HG02642 (cell line): ENCODE results near the gene DTX1.

Experiments used
- ATAC-seq: cut with Tn5 transposase; IDR thresholded peaks from one replicate; pipeline ENCODE4 v1.9.1; 2021; ENCODE audit warnings: mild to moderate bottlenecking; ENCODE audit not compliant: unreplicated experiment, poor library complexity

Gene DTX1

DNA sequence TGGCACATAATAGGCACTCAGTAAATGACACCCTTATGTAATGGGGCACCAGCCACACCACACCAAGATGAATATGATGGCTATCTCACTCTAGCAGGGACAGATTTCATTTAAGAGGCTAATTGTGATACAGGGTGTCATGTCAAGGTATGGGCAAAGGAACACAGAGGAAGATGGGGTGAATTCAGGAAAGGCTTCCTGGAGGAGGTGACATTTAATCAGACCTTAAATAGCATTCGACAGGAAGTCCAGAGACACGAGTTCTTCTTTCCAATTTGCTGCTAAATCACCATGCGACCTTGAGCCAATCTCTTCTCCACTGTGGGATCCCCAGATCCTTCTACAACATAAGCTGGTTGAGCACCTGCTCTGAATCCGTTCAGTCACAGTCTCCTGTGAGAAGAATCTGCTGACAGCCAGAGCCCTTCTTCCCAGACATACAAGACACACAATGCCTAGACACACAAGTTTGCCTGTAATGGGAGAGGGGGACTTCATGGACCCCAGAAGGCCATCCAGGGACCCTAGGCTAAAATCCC, 1.5 kb upstream of the DTX1 start:
- no peak for ATAC-seq

DNA sequence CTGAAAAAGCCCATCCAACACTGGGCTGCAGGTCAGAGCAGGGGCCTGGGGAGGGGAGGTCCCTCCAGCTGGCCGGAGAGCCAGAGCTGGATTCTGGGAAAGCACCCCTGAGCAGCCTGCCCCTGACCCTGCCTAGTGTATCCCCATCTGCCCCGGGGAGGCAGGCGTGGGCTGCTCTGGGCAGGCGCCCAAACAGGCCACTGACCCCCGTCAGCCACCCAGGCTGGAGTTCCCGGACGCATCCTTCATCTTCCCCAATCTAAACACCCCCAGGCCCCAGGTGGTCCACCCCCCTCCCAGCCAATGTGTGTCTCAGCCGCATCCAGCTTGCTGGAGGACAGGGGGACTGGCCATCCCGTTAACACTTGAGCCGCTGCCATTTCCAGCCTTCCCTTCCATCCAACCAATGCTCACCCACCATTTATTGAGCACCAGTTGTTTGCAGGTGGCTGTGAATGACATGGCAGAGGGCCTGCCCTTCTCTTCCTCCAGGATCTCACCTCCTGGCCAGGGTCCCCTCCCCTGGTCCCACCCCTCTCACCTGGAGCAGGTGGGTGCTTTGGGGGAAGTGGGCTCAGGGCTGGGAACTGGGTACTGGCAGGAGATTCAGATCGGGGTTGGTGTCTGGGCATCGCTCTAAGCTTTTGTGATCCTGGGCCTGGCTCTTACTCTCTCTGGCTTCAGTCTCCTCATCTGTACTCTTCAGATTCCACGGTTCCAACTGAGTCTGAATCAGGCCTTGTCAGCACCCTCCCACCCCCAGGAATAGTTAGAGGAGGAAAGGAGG, 743 bp upstream of the DTX1 start:
- no peak for ATAC-seq

DNA sequence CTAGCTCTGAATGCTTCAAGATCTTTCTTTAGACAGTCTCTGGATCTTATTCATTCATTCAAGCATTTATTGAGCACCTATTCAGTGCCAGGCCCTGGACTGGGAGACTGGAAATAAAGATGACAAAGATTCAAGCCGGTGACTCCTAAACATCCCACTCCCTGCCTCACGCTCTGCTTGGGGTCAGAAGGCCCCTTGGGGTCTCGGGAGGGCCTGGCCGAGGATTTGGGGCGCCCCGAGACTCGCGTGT, 224 bp upstream of the DTX1 start:
- no peak for ATAC-seq

DNA sequence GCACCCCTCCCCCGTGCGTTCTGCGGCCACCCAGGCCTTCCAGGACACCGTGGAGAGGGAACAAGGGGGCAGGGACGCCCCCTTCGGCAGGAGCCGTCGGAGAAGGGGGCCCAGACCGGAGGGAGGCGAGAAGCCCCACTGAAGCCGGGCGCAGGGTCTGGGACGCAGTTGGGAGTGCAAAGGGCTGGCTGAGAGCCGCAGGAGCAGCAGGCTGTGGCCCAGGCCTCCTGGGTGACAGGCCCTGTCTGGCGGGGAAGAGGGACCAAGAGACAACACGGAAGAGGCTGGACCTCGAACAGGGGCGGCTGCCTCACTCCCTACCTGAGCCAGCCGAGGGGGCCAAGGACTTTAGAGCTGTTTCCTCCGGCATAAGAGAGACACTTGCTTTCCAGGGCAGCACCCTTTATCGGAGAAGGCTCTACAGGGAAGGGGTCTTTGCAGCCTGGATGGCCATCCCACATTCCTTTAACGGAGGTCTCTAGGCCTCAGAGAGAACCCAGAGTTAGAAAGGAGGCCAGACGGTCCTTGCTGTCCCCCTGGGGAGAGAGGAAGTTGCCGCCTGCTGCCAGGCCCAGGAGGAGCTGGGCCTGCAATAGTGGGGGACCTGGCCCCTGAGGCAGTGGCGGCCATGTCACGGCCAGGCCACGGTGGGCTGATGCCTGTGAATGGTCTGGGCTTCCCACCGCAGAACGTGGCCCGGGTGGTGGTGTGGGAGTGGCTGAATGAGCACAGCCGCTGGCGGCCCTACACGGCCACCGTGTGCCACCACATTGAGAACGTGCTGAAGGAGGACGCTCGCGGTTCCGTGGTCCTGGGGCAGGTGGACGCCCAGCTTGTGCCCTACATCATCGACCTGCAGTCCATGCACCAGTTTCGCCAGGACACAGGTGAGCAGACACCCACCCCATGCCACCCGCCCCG, 1.3 kb downstream of the DTX1 start:
- no peak for ATAC-seq

DNA sequence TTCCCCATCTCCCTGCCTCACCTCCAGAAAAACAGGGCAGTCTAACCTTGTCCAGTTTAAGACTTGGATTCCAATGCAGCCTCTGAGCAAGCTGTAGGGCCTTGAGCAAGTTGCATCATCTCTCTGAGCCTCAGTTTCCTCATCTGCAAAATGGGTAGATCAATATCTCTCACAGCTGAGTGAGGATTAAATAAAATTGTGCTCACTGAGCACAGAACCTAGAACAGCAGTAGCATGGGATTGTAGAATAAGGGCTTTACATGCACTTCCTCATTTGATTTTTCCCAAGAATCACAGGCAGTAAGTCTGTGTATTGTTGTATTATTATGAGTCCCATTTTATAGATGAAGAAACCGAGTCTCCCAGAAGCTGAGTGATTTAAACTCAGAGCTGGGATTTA, 2.0 kb downstream of the DTX1 start:
- ATAC-seq = no peak

DNA sequence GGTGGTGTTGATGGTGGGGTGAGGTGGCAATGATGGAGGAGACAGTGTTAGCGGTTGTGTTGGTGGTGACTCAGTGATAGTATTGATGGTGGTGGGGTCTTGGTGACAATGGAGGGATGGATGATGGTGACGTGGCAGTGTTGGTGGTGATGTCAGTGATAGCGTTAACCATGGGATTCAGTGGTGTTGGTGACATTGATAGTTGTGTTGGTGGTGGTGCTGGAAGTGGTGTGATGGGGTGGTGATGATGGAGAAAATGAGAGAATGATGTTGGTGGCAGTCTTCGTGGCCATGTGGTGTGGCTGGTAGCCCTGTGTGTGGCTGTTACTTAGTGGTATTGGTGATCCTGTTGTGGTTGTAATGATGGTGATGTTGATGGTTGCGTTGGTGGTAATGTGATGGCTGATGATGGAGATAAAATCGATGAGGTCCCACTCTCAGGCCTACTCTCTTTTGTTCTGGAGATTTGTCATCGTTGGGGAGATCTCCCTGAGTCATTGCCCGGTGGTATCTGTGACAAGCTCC, 2.6 kb downstream of the DTX1 start:
- ATAC-seq = no peak

DNA sequence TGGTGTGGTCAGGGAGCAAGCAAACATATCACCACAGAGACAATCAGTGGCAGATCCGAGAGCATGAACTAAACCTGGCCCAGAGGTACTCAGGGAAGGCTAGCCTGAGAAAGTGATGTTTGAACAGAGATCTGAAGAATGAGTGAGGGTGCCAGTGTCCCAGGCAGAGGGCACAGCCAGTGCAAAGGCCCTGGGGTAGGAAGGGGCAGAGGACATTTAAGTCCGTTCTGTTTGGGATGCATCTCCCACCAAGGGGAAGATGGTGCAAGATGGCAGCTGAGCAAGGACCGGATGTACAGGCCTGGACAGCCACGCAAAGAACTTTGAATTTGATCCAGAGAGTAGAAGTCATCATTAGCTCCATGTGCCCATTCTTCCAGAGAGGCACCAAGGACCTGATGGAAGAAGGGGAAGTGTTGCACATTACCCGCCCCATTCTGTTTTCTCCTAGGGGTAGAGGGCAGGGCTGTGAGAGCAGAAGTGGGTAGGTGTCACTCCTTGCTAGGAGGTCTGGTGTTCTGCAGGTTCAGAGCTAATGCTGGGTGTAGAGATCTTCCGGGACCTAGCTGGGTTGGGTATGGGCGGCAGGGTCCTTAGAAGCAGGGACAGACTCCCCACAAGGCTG, 3.9 kb downstream of the DTX1 start:
- no peak for ATAC-seq

DNA sequence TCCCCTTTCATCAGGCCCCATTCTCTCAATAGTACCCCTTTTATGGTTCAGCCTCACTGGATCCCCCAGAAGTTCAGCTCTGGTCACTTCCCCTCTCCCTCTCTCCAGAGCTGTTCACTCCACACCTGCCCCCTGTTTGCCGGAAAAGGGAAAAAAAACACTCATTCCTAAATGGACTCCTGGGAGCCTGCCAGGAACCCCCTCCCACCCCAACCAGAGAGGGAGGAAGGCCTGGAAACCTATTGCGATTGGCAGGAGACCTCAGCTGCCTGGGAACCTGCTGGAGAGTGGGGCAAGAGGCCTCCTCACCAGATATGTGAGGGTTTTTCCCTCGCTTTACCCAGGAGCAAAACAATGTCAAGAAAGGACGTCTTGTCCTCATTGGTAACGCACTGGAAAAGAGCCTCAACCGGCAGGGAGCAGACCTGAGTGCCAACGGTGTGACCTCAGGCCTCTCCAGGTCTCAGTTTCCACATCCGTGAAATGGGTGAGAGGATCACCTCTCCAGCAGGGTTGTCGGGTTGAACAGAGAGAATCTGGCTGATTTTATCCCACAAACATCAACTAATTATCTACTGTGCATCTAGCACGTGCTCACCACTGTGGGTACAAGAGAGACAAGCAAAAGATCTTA, 4.6 kb downstream of the DTX1 start:
- ATAC-seq = no peak

DNA sequence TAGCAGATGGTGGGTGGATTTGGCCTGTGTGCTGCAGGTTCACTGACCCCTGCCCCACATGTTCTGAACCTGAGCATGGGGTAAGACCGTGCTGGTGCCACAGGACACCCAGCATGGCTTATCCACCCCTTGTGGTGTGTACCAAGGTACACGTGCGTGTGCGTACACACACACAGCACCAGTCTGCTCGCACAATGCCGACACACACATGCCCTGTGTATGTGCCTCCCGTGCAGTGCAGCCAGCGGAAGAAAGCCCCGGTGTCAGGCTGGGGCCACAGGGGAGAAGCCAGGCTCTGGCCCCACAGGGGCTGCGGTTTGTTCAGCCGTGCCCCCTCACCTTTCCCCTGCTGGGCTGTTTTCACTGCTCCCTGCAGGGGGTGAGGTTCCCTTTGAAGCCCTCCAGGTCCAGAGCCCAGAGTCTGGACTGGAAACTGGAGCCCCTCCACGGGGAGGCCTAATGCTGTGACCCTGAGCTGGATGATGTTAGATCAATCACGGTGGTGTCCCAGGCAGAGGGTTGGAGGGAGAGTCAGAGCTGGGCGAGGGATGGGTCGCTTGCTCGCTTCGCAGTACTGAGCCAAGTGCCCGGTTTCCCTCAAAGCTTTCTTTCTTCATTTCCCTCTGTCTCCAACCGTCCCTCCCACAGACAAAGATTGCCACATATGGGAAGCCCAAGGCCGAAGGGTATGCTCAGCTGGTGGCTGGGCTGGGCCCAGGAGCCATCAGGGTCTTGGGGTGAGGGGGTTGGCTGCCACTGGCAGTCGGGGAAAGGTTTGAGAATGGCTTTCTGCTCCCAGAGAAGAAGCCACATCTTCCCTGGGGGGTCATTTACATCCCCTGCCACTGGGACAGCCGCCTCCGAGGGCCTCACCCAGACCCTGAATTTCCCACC, 6.2 kb downstream of the DTX1 start:
- no peak for ATAC-seq

DNA sequence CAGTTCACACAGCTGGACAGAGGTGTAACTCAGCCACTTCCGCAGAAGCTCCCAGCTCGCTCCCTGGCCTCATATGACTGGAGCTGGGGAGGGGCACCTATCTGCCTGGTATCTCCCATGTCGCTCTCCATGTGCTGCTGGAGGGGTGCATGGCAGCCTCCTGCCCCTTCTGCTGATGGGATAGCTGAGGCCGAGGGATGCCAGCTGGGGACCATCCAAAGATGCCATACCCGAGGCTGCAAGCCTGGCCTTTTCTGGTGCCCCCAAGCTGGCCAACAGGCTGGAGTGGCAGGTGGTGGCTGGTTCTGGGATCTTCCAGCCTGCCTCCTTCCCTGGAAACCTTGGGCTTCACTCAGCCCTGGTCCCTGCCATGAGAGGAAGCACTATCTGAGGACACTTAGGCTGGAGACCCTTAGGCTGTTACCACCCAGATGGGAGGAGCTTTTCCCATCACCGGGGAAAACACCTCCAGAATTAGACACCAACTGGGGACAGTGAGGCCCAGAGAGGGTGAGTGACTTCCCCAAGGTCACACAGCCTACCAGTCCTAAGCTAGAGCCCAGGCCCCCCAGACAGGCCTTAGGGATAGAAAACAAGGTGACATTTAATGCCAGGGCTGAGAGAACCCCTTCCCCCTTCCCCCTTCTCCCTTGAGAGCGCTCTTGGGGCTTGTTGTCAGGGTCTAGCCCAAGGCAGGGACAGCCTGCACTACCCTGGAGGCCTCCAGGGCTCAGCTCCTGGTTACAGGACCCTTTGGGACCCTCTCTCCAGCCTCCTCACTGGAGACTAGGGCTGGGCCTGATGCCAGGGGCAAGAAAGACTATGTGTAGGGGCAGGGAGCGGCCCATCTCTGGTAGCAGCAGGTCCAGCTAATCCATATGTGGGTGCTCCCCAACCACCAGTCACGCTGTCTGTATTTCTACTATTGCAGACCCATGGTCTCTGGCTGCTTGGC, 7.1 kb downstream of the DTX1 start:
- ATAC-seq = no peak

DNA sequence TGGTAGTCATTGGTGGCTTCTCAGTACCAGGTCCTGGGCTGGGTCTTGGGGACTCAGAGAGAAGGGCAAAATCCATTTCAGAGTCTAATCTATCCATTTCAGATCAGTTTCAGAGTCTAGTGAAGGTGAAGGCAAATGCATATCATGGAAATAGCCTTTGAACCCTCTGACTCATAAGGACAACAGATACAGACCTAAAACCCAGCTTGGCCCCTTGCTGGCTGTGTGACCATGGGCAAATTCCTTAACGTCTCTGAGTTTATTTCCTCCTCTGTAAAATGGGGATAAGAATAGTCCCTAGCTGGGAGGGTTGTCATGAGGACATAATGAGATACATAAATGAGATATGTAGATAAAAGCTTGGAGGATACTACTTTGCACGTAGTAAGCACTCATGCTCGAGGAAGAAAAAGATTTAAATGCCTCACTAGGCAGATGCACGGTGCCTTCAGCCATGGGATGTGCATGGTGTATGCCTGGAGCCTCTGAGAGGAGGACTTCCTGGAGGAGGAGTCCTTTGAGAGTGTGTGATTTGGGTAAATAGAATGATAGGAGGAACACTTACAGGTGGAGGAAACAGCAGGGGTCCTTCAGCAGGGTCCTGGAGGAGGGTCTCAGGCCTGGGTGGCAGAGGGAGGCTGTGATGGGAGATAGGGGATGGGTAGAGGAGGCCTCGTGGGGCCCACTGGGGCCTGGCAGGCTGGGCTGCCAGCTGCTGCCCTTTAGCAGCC, 8.0 kb downstream of the DTX1 start:
- no peak for ATAC-seq

DNA sequence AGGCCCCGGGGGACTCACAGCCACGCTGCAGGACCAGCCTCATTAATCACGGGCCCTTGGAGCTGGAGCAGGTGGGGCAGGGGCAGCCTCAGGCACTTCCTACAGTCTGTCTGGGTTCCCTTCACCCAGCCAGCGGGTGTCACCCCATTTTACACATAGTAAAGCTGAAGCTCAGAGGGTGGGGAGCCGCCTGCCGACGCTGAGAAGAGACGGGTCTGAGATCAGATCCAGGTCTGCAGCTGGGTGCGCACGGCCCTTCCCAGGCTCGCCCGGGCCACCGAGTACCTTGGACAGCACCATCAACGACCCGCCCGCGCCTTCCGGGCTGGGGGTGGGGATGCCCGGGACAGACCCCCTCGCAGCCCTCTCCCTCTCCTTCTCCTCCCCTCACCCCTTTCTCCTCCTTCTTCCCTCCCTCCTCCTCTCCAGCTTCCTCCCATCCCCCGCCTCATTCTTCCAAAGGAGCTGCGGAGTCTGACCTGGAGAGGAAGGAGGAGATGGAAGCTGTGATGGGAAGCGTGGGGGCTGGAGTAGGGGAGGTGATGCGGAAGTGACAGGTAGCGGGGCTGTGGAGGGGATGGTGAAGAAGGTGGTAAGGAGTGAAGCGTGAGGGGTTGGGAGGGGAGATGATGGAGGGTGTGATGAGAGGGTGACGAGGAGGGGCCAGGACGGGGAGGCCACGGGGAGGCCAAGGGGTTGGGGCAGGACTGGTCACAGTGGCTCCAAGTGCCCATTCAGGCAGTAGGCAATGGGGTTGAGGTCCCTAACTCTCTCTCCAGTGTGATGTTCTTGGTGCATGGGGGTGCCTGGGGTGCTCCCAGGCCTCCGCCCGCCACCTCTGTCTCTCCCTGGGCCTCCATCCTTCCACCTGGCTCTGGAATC, 8.8 kb downstream of the DTX1 start:
- no peak for ATAC-seq

DNA sequence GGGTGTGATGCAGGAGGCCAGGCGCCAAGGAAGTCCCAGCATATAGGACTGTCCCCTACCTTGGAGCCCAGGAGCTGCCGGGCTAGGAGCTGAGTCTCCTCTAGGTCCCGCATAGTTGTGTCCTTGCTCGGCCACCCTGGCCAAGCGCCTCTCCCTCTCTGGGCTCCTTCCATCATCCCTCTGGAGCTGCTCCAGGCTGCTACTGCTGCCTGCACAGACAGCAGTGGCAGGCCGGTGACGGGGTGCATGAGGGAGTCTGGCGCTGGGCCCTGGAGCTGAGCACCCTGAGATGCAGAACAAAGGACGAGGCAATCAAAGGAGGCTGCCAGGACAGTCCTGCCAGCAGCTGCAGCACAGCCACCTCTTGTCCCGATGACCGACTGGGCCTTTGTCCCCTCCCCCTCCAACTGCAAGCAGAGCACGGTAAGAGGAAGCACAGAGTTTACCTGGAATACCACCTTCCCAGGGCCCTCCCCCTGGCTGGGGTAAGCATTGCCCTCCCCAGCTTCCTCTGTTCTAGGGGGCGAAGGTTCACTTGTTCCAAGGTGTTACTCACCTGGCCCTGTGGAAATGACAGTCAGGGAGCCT, 10.4 kb downstream of the DTX1 start:
- no peak for ATAC-seq

DNA sequence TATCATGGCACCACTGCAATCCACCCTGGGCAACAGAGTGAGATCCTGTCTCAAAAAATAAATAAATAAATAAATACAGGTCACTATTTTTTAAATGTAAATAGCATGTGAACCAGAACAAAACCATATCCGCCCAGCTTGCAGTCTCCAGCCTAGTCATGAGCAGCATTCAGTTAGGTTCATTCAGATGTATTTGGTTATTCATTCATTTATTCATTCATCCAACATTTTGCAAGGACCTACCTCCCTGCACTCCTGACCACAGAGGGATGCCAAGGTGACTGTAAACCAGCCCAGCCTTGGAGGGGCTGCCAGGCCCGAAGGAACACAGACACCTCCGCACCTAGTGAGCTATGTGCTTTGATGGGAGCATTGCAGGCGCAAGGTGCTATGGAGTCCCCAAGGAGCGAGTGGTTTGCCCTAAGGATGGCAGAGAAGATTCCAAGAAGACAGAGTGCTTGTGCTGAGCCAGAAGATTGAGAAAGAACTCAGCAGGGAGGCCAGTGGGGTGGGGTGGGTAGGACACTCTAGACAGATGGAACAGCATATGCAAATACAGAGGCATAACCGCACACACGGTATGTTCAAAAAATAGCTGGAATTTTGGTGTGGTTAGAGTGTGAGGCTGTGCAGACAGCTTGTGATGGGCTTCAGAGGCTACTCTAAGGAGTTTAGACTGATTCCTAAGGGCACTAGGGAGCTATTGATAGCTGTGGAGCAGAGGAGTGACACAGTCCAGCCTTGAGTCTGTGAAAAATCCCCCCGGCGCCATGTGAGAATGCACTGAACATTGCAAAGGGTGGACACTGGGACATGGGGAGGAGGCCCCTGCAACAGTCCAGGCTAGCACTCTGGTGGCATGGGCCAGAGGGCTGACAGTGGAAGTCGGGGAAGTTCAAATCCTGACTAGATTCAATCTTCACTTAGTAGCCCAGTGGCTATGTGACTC, 11.7 kb downstream of the DTX1 start:
- ATAC-seq = no peak

DNA sequence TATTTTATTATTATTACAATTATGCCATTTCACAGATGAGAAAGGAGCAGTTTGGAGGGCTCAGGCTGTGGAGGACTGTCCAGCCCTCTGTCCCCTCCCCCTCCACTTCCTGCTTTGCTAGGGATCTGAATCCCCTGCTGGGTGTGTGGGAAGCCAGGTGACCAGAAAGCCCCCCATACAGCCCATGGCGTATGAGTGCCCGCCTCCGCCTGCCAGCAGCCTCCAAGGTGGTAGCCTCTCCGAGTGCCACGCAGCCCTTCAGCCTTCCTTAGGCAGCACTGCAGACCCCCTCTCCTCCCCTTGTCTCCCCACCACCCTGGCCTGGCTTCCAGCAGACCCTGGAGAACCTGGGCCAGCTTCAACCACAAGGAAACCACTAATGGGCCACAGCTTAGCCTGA, 12.6 kb downstream of the DTX1 start:
- ATAC-seq = no peak
